CD4-positive, alpha-beta T cell treated with Interleukin-15 for 1 hour (primary cell): ENCODE results near the gene DNHD1.

Experiments
- DNase-seq: peaks from one replicate; pipeline ENCODE4 v3.0.0-alpha.2; 2020

The DNHD1 gene

DNA sequence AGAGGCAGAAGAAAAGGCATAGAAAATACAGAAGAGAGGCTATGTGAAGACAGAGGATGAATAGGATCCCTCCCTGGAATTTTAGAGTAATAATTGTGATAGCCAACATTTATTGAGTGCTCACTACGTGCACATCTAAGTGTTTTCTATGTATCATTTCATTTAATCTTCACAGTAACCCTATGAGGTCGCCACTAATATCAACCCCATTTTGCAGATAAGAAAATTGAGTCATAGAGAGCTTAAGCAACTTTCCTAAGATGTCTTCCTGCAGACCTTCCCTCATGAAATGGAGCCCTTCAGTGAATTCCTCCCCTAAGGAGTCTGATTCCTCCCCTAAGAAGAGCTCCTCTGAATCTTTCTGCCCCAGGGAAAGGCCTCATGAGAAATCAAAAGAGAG, 68.2 kb downstream of the DNHD1 start:
- DNase-seq, result no peak

DNA sequence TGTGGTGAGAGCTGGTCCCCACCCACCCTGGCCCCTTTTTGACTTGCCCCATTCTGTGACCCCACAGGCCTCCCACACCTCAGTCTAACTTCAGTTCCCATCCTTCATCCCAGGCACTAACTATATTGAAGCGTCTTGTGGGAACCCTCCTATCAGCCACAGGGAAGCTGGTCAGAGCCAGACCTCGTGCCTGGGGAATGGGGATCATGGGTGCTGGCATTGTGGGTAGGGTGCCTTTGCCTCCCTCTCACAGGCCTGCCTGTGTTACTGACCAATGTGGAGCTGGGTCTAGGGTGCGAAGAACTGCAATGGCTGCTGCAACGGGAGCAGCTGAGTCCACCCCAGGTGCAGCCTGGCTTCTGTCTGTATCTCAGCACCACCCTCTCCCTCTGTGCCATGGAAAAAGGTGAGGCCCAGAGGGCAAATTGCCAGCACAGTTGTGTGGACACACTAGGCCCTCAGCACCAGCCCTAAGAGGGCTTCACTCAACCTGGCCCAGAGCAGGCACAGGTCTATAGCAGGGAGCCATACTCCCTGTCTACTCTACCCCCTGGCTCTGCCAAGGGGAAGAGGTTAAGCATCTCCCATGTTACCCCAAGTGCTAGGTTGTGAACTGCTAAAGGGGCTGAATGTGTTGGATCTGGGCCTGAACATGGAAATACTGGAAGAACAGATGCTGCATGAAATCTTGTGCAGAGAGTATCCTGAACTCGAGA, 69.1 kb downstream of the DNHD1 start:
- no peak for DNase-seq

DNA sequence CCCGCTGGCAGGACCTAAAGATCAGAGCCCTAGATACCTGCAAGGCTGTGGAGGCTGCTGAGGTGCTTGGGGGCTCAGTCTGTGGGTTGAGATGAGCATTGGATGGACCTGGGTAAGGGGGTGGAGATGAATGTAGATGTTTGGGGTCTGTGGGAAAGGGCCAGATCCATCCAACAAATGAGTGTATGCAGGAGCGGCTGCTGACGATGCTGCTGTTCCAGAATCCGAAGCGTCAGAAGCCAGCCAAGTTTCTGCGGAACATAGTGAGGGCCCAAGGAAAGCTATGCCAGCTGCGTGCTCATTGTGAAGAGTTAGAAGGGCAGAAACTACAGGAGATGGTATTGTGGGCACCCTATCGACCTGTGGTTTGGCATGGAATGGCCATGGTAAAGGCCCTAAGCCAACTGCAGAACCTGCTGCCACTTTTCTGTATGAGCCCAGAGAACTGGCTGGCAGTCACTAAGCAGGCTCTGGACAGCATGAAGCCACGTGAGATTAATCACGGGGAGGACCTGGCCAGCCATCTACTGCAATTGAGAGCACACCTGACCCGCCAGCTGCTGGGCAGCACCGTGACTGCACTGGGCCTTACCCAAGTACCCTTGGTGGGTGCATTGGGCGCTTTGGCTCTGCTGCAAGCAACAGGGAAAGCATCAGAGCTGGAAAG, 69.8 kb downstream of the DNHD1 start:
- no peak for DNase-seq

DNA sequence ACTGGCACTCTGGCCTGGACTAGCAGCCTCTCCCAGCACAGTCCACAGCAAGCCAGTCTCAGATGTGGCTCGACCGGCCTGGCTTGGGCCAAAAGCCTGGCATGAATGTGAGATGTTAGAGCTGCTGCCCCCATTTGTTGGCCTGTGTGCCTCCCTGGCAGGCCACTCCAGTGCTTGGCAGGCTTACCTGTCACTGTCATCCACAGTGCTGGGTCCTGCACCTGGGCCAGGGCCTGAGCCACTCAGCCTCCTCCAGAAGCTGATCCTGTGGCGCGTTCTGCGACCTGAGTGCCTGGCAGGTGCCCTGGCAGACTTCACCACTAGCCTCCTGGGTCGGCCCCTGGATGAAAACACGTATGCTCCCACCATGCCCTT, 70.3 kb downstream of the DNHD1 start:
- no peak for DNase-seq

DNA sequence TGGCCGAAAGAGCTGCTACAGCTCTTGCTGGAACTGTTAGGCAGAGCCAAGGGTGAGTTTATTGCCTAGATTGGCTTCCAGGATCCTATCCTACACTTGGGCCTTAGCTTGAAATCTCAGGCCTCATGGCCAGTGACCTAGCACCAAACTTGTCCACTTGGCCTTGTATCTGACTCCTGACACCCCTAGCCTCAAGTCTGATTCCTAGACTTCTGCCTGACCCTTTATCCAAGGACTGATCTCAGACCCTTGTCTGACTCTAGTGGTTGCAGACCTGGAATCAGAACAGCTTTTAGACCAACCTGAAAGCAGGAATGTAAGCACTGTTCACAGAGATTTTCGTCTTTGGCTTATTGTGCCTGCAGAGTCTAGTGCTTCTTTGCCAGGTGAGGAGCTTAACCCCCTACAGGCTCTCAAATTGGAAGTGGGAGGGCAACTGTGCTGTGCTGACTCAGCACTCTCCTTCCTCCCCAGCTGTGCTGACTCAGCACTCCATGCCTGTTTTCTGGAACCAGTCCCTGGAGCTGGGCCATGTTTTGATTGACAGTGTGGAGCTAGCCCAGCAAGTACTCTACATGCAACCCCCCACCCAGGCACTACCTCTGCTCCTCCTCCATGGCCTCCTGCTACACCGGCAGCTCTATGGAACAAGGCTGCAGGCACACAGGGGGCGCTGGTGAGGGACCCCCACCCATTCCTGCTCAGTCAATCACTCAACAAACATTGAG, 71.3 kb downstream of the DNHD1 start:
- DNase-seq, result no peak

DNA sequence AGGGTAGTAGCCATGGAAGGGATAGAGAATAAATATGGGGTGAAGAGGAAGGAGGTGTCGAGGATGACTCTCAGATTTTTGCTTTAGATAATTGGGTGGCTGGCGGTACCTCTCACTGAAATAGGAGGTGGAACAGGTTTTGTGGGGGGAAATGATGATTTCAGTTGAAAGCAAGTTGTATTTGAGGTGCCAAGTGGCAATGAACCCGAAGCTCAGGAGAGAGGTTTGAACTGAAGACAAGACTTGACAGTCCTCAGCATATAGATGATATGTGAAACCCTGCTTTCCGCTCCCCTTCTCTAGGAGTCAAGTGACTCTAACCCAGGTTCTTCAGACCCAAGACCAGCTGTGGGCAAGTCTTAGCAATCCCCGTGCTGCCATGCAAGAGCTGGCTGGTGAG, 72.6 kb downstream of the DNHD1 start:
- DNase-seq, result no peak

DNA sequence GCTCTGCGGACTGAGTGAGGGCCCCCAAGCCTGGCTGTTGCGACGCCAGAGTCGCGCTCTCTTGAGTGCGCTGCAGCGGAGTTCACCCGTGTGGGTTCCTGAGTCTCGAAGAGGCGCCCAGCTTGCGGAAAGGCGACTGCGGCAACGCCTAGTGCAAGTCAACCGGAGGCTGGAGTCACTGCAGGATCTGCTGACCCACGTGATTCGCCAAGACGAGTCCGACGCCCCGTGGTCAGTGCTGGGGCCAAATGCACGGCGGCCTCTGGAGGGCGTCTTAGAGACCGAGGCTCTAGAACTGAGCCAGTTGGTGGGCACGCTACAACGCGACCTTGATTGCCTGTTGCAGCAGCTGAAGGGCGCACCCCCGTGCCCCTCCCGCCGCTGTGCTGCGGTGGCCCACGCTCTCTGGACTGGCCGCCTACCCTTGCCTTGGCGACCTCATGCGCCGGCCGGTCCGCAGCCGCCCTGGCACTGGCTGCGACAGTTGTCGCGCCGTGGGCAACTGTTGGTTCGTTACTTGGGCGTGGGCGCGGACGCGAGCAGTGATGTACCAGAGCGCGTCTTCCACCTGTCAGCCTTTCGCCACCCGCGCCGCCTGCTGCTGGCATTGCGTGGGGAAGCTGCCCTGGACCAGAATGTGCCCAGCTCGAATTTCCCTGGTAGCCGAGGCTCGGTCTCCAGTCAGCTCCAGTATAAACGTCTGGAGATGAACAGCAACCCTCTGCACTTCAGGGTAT, 73.8 kb downstream of the DNHD1 start:
- DNase-seq, result no peak

DNA sequence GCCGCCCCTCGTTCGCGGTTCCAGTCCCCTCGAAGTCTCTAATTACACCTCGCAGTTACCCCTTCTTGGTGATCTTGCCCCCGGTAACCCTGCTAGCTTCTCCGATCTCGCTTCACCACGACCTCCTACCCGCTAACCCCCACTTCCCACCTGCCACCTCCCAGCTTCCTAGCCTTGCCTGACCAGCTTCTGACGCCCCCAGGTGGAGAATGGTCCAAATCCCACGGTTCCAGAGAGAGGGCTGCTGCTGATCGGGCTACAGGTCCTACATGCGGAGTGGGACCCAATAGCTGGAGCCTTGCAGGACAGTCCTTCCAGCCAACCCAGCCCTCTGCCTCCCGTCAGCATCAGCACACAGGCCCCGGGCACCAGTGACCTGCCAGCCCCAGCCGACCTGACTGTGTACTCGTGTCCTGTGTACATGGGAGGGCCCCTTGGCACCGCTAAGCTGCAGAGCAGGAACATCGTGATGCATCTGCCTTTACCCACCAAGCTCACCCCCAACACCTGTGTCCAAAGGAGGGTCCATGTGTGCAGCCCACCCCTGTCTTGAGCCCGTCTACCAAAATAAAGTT, 74.4 kb downstream of the DNHD1 start:
- no peak for DNase-seq

DNA sequence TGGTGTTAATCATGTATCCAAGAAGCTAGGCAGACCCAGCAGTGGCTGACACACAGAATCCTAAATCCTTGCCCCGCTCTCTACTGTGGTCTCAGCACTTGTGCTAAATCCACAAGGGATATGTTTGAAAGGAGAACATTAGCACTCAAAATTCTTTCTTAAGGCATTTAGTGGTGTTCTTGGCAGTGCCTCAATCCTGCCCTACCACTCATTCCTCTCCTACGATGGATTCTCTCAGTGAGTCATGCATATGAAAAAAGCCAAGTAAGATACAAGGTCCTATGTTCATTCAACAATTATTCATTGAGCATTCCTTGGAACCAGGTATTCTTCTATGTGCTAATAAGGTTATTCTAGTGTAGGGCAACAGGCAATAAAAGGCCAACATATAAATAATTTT, 75.1 kb downstream of the DNHD1 start:
- no peak for DNase-seq

DNA sequence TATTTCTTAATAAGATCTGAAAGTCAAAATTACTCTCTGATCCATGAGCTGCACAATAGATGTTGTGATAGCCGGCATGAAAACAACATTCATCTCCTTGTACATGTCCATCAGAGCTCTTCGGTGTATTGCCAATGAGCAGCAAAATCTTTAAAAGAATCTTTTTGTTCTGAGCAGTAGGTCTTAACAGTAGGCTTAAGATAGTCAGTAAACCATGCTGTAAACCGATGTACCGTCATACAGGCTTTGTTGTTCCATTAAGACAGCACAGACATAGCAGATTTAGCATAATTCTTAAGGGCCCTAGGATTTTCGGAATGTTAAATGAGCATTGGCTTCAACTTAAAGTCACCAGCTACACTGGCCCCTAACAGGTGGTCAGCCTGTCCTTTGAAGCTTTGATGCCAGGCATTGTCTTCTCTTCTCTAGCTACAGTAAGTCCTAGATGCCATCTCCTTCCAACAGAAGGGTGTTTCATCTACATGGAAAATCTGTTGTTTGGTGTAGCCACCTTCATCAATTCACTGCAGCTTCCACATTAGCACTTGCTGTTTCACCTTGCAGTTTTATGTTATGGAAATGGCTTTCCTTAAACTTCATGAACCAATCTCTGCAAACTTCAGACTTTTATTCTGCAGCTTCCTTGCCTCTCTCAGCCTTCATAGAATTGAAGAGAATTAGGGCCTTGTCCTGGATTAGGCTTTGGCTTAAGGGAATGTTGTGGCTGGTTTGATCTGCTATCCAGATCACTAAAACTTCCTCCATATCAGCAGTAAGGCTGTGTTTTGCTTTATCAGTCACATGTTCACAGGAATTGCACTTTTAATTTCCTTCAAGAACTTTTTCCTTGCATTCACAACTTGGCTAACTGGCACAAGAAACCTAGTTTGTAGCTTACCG, 78.0 kb downstream of the DNHD1 start:
- DNase-seq, result no peak

DNA sequence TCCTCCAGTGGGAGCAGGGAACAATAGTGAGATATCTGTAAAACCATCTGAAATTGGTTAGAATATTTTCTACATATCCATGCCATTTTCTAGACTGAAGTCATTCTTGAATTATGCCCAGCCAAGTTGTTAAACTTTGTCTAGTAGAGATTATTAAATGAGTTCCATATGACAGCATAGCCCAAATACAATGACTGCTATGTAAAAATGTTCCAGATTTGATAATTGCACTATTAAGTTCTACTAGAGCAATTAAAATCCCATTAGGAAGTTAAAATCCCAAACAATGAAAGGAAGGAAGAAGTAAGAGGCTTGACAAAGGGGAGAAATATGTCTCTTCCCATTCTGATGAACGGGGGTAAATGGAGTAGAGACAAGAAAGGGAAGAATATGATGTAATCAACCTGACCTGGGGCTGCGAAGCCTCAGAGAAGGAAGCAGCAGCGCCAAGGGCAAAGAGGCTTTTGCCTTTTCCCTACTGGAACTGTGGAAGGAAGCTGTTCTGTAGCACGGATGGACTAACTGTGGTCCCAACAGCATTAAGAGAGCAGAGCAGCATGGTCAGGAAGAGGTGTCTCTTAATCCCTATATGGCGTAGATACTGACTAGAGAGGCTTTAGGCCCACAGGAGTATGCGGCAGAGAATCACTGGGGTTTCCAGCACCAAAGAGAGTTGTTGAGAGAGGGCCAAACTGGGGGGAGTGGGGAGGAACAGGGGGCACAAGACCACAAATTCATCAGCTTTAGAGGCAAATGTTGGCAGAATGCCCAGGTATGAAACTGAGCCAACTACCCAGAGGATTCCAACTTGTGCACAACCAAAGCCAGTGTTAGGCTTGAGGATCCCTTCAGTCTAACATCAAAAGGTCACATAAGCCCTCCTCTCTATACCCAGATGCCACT, 79.6 kb downstream of the DNHD1 start:
- no peak for DNase-seq

DNA sequence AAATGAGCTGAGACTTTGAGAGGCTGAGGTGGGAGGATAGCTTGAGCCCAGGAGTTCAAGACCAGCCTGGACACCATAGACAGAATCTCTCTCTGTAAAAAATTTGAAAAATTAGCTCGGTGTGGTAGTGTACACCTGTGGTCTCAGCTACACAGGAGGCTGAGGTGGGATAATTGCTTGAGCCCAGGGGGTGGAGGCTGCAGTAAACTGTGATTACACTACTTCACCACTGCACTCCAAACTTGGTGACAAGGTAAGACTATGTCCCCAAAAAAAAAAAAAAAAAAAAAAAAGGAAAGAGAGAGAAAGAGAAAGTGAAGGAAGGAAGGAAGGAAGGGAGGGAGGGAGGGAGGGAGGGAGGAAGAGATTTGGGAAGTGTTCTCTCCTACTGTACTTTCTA, 81.1 kb downstream of the DNHD1 start:
- DNase-seq, result no peak

DNA sequence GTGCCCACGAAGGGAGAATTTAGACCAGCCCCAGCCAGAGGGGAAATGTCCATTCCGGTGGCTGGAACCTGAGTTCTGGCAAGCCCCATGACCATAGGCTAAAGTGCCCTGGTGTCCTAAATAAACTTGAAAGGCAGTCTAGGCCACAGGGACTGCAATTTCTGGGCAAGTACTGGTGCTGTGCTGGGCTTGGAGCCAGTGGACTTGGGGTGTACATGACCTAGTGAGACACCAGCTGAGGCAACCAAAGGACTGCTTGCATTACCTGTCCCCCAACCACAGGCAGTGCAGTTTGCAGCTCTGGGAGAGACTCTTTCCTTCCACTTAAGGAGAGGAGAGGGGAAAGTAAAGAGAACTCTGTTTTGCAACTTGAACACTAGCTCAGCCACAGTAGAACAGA, 82.6 kb downstream of the DNHD1 start:
- no peak for DNase-seq

DNA sequence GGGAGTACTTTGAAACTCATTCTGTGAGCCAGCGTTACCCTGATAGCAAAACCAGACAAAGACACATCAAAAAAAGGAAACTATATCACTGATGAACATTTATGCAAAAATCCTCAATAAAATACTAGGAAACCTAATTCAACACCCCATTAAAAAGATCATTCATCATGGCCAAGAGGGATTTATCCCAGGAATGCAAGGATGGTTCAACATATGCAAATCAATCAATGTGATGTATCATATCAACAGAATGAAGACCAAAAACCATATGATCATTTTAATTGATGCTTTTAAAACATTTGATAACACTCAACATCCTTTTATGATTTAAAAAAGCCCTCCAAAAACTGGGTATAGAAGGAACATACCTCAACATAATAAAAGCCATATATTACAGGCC, 86.5 kb downstream of the DNHD1 start:
- DNase-seq, result no peak

DNA sequence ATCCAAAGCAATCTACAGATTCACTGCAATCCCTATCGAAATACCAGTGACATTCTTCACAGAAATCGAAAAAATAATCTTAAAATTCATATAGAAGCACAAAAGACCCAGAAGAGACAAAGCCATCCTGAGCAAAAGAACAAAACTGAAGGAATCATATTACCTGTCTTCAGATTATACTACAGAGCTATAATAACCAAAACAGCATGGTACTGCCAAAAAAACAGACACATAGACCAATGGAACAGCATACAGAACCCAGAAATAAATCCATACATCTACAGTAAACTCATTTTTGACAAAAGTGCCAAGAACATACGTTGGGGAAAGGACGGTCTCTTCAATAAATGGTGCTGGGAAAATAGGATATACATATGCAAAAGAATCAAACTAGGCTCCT, 87.4 kb downstream of the DNHD1 start:
- no peak for DNase-seq

DNA sequence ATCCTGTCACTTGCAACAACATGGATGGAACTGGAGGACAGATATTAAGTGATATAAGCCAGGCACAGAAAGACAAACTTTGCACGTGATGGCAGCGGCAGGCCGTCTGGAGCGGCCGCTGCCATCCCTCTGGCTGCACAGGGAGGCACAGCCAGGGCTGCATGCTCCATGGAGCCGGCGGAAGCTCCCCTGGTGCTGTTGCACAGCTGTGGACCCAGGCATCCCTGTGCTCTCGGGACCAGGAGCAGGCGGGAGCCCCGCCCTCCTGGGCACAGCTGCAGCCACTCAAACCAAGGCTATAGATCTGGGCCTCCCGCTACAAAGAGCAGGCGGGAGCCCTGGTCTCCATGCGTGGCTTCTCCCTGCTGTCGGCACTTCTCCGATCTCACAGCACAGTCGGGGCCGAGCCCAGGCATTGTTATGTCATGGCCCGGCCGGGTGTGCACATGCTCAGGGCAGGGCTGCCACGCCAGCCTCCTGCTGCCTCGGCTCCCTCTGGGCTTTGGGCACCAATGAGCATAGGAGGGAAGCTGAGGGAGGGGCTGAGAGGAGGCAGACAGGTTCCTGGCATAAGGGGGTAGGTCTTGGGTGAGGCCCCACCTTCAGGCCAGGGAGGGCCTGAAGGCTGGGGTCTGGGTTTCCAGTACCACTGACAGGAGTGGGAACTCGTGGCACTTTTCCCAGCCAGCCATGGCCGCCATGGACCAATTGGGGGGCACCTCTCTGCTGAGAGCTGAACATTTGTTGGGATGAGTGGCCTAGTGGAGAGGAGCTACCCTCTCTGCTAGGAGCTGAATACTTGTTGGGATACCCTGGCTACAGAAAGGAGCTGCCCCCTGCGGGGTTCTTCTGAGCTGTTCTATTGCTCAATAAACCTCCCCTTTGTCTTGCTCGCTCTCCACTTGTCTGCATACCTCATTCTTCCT, 89.6 kb downstream of the DNHD1 start:
- no peak for DNase-seq

DNA sequence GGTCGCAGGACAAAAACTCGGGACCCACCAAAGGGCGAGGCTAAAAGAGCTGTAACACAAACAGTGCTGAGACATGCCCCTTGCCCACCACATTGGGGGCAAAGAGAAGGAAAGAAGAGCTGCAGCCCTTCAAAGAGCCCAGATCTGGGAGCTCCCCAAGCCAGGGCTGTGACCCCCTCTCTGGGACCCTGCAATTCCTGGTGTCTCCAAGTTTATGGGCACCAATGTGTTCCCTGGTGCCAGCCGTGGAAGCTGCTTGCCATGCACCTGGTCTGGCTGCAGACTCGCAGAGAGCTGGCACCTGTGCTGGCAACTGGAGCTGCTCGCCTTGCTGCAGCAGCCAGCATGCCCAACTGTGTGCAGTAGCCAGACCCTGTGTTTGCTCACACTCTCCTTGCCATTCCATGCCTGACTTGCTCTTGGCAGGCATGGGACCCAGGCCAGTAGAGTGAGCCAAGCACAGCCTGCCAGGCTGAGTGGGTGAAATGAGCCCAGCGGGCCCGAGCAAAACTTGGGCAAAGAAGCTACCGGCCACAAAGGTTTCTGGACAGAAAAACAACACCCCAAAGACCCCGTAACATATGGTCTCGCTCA, 90.4 kb downstream of the DNHD1 start:
- DNase-seq, result no peak

DNA sequence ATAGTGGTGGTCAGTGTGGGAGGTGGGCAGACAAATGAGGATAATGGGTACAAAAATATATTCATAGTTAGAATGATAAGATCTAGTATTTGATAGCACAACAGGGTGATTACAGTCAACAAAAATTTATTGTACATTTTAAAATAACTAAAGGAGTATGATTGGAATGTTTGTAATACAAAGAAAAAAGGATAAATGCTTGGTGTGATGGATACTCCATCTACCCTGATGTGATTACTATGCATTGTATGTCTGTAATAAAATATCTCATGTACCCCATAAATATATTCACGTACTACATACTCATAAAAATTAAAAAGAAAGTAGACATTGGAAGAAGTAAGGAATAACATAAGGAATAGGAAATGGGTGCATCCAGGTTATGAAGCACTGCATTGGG, 90.9 kb downstream of the DNHD1 start:
- no peak for DNase-seq

DNA sequence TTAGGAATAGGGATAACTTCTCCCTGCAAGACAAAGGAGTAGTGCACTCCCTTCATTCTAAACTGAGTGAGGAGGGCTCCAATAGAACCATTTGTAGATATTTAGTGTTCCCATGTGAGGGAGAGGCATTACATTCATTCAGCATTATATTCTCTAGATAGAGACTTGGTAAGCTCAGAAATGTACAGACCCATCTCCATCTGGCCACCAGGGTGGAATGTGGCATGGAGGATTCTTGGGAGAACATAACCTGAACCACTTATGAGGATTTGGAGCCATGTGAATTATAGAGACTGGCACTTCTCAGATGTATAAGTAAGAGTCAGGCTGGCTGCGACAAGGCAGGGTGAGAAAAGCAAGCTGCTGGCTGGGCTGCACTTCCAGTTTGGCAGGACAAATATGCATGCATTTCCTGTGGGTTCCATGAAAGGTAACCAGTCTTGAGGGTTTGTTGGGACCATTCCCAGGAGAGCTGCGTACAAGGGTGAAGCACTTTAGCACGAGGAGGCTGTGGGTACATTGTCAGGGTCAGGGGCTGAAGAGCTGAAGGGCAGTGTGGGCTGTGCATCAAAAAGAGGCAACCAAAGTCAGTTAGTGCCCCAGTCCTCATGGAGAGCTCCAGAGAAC, 97.2 kb downstream of the DNHD1 start:
- DNase-seq, result no peak
